NB4 (cell line): Measurements from ENCODE around the gene TEDC2.

ENCODE experiments used
- DNase-seq: peaks from one replicate; pipeline ENCODE4 v3.0.0; 2010; ENCODE audit warnings: low read depth
- H3K4me3 ChIP-seq: one replicate; pipeline ENCODE4 v1.5.1; 2011; ENCODE audit warnings: mild to moderate bottlenecking, low read depth, low read length, moderate library complexity
- MAX ChIP-seq: IDR thresholded peaks from 2 replicates; pipeline ENCODE4 v1.6.1; 2011; ENCODE audit warnings: low read depth, low read length
- MYC ChIP-seq: IDR thresholded peaks from 2 replicates; pipeline ENCODE4 v1.6.1; 2011; ENCODE audit warnings: low read depth, low read length
- POLR2A ChIP-seq: IDR thresholded peaks from 2 replicates; pipeline ENCODE4 v1.6.1; 2011; ENCODE audit warnings: mild to moderate bottlenecking; ENCODE audit not compliant: insufficient read length; ENCODE audit errors: extremely low read depth
- TF ChIP-seq, protein P1 (sequence below): IDR thresholded peaks from one replicate; pipeline ENCODE4 v1.5.1; 2012; ENCODE audit warnings: low read depth, low read length

Gene TEDC2

DNA sequence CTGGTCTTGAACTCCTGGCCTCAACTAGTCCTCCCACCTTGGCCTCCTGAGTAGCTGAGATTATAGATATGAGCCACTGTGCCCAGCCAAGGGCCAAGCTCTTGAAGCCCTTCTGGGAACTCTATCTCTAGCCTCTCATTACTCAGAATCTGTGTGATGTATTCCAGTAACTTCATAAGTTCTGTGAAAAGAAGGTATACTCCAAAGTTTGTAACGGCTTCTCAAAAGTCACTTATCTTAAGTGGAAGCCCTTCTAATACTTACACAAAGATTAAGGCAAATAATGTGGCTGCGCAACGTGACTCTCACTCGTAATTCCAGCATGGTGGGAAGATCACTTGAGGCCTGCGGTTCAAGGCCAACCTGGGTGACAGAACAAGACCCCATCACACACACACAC, 34.7 kb downstream of the TEDC2 start:
- no peak for DNase-seq
- H3K4me3 ChIP-seq, result no peak overlapping the region
- TF ChIP-seq POLR2A (no peak), MYC (no peak), MAX (no peak)
- TF ChIP-seq, protein P1, sequence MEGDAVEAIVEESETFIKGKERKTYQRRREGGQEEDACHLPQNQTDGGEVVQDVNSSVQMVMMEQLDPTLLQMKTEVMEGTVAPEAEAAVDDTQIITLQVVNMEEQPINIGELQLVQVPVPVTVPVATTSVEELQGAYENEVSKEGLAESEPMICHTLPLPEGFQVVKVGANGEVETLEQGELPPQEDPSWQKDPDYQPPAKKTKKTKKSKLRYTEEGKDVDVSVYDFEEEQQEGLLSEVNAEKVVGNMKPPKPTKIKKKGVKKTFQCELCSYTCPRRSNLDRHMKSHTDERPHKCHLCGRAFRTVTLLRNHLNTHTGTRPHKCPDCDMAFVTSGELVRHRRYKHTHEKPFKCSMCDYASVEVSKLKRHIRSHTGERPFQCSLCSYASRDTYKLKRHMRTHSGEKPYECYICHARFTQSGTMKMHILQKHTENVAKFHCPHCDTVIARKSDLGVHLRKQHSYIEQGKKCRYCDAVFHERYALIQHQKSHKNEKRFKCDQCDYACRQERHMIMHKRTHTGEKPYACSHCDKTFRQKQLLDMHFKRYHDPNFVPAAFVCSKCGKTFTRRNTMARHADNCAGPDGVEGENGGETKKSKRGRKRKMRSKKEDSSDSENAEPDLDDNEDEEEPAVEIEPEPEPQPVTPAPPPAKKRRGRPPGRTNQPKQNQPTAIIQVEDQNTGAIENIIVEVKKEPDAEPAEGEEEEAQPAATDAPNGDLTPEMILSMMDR, result no peak

- TF ChIP-seq MYC, result no peak
- no peak for TF ChIP-seq POLR2A
- TF ChIP-seq, protein P1, result no peak
- TF ChIP-seq MAX, result no peak
- no peak overlapping the region for H3K4me3 ChIP-seq
- DNase-seq, result no peak
Observed at GRCh38 chr16:2495041-2495440, 35.1 kb downstream of the TEDC2 start.

DNA sequence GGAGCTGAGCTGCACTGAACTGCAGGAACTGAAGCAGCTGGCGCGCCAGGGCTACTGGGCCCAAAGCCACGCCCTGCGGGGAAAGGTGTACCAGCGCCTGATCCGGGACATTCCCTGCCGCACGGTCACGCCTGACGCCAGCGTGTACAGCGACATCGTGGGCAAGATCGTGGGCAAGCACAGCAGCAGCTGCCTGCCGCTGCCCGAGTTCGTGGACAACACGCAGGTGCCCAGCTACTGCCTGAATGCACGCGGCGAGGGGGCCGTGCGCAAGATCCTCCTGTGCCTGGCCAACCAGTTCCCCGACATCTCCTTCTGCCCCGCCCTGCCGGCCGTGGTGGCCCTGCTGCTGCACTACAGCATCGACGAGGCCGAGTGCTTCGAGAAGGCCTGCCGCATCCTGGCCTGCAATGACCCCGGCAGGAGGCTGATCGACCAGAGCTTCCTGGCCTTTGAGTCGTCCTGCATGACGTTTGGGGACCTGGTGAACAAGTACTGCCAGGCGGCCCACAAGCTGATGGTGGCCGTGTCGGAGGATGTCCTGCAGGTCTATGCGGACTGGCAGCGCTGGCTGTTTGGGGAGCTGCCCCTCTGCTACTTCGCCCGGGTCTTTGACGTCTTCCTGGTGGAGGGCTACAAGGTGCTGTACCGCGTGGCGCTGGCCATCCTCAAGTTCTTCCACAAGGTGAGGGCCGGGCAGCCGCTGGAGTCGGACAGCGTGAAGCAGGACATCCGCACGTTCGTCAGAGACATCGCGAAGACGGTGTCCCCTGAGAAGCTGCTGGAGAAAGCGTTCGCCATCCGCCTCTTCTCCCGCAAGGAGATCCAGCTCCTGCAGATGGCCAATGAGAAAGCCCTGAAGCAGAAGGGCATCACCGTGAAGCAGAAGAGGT, 36.6 kb downstream of the TEDC2 start:
- TF ChIP-seq MYC (no peak), POLR2A (no peak), MAX (no peak)
- TF ChIP-seq, protein P1, result no peak
- H3K4me3 ChIP-seq, result no peak overlapping the region
- no peak for DNase-seq

- DNase-seq, result no peak
- TF ChIP-seq MAX, result no peak
- TF ChIP-seq MYC, result no peak
- TF ChIP-seq, protein P1, result no peak
- TF ChIP-seq POLR2A, result no peak
- no peak overlapping the region for H3K4me3 ChIP-seq
Observed at GRCh38 chr16:2497116-2497630, 37.3 kb downstream of the TEDC2 start.

- TF ChIP-seq, protein P1, result no peak
- TF ChIP-seq MYC (no peak), POLR2A (no peak), MAX (no peak)
- DNase-seq, result no peak
- no peak overlapping the region for H3K4me3 ChIP-seq
Observed at GRCh38 chr16:2497695-2498484, 38.0 kb downstream of the TEDC2 start.
